Parathyroid adenoma (tissue), 2 donors: ENCODE data around the gene LPP.
"Not testable (repeated sequence)": the region's sequence is repeated elsewhere in the genome, so short reads cannot be mapped to it uniquely, and the experiment has no call there.

ENCODE experiments used
- H2AFZ ChIP-seq: fragments of 300-600 bp; sonication (generic); one replicate; pipeline ENCODE4 v1.7.0; 2017; ENCODE audit warnings: antibody characterized with exemption, mild to moderate bottlenecking
- H3K27ac ChIP-seq: fragments of 300-600 bp; sonication (generic); one replicate; pipeline ENCODE4 v1.7.0; 2017
- H3K27me3 ChIP-seq: fragments of 300-600 bp; sonication (generic); one replicate; pipeline ENCODE4 v1.7.0; 2017; ENCODE audit warnings: low read length; ENCODE audit not compliant: control insufficient read depth, insufficient read depth
- H3K36me3 ChIP-seq: fragments of 300-600 bp; sonication (generic); one replicate; pipeline ENCODE4 v1.7.0; 2017; ENCODE audit warnings: low read length; ENCODE audit not compliant: control insufficient read depth, insufficient read depth
- H3K4me1 ChIP-seq: fragments of 300-600 bp; sonication (generic); one replicate; pipeline ENCODE4 v1.7.0; 2017; ENCODE audit warnings: control low read depth
- H3K4me2 ChIP-seq: fragments of 300-600 bp; sonication (generic); one replicate; pipeline ENCODE4 v1.7.0; 2017; ENCODE audit warnings: low read length
- H3K4me3 ChIP-seq: fragments of 300-600 bp; sonication (generic); one replicate; pipeline ENCODE4 v1.7.0; 2017; ENCODE audit warnings: low read depth, low read length
- H3K79me2 ChIP-seq: fragments of 300-600 bp; sonication (generic); one replicate; pipeline ENCODE4 v1.7.0; 2017; ENCODE audit warnings: control low read depth
- H3K9ac ChIP-seq: fragments of 300-600 bp; sonication (generic); one replicate; pipeline ENCODE4 v1.7.0; 2017; ENCODE audit warnings: mild to moderate bottlenecking
- H3K9me3 ChIP-seq: fragments of 300-600 bp; sonication (generic); one replicate; pipeline ENCODE4 v1.7.0; 2017; ENCODE audit warnings: low read length; ENCODE audit not compliant: control insufficient read depth
- CTCF ChIP-seq: fragments of 300-600 bp; sonication (generic); IDR thresholded peaks from one replicate; pipeline ENCODE4 v1.7.0; 2017; ENCODE audit warnings: antibody characterized with exemption, mild to moderate bottlenecking
- donor health status: primary hyperparathyroidism.

LPP gene

GRCh38 chr3:188607805-188608315 is 453.9 kb downstream of the LPP start:
- Histone ChIP-seq H3K36me3 (no peaks in the 10 kb centered on the region), H2AFZ (no peak overlapping the region), H3K4me1 (no peaks in the 10 kb centered on the region), H3K4me3 (no peak overlapping the region), H3K27me3 (no peaks in the 10 kb centered on the region), H3K9ac (no peak overlapping the region), H3K27ac (no peak overlapping the region), H3K79me2 (peaks cover 4% of the 10 kb centered on the region), H3K4me2 (no peak overlapping the region), H3K9me3 (no peaks in the 10 kb centered on the region)
- no peak for TF ChIP-seq CTCF

DNA sequence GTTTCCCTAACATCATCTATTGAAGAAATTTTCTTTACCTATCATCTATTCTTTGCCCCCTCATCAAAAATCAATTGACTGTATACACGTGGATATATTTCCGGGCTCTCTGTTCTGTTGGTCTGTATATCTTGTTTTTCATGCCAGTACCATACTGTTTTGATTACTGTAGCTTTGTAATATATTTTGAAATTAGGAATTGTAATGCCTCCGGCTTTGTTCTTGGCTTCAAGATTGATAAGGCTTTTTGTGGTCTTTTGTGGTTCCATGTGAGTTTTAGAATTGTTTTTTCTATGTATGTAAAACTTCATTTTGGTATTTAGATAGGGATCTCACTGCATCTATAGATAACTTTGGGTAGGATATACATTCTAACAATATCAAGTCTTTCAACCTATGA is 454.4 kb downstream of the LPP start:
- TF ChIP-seq CTCF = no peak
- no peaks in the 10 kb centered on the region for H3K9me3 ChIP-seq
- H3K4me3 ChIP-seq = no peak overlapping the region
- H3K79me2 ChIP-seq = peaks cover 4% of the 10 kb centered on the region
- H3K4me1 ChIP-seq = no peaks in the 10 kb centered on the region
- H2AFZ ChIP-seq = no peak overlapping the region
- H3K27me3 ChIP-seq = no peaks in the 10 kb centered on the region
- no peak overlapping the region for H3K9ac ChIP-seq
- no peaks in the 10 kb centered on the region for H3K36me3 ChIP-seq
- H3K27ac ChIP-seq = no peak overlapping the region
- no peak overlapping the region for H3K4me2 ChIP-seq

- H3K27me3 ChIP-seq, H3K4me3 ChIP-seq, H3K27ac ChIP-seq, H3K4me2 ChIP-seq, H3K79me2 ChIP-seq, H3K36me3 ChIP-seq, H3K4me1 ChIP-seq, H3K9ac ChIP-seq, H2AFZ ChIP-seq, H3K9me3 ChIP-seq: not testable (repeated sequence)
These were observed 459.8 kb downstream of the LPP start for GRCh38 chr3:188613721-188614120.

- no peak overlapping the region for H3K4me2 ChIP-seq
- H3K36me3 ChIP-seq = no peaks in the 10 kb centered on the region
- no peak overlapping the region for H2AFZ ChIP-seq
- no peaks in the 10 kb centered on the region for H3K27me3 ChIP-seq
- no peaks in the 10 kb centered on the region for H3K9me3 ChIP-seq
- H3K4me1 ChIP-seq = no peaks in the 10 kb centered on the region
- TF ChIP-seq CTCF = no peak
- H3K79me2 ChIP-seq = no peaks in the 10 kb centered on the region
- no peak overlapping the region for H3K4me3 ChIP-seq
- H3K9ac ChIP-seq = no peak overlapping the region
- no peak overlapping the region for H3K27ac ChIP-seq
These were observed 463.3 kb downstream of the LPP start for GRCh38 chr3:188617270-188617669.

DNA sequence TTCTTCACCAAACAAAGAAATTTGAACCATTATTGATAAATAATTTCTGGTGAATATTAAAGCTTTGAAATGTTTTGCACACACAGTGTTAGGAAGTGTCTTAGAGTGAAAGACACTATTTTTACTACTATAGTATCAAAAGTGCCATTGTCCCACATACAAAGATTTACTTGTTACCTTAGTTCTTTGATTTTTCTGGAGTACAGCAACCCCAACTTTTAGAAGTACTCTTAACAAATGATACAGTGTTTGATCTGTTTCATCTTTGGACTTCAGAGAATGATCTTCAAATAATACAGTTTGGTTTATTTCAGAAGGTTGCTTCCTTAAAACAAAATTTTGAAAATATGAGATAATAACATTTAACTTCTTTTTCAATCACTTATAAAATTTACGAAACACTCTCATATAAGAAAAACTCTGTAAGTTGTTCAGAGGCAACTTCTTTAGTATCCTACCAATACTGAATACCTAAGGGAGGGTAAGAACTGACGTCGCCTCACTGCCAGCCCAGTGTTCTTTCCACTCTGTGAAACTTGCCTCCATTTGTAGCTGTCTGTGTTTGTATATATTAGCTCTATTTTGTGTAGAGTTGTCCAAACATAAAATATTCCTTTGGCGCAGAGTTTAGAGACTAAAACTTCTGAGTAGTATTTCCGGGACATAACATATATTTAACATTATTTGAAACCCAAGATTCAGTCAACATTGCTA is 464.2 kb downstream of the LPP start:
- Histone ChIP-seq H3K9ac (no peak overlapping the region), H3K9me3 (no peaks in the 10 kb centered on the region), H3K27me3 (no peaks in the 10 kb centered on the region), H2AFZ (no peak overlapping the region), H3K4me2 (no peak overlapping the region), H3K79me2 (no peaks in the 10 kb centered on the region), H3K36me3 (no peaks in the 10 kb centered on the region), H3K4me3 (no peak overlapping the region), H3K4me1 (no peaks in the 10 kb centered on the region), H3K27ac (no peak overlapping the region)
- TF ChIP-seq CTCF = no peak
